Glutamatergic neuron (in vitro differentiated cells): ENCODE measurements around the gene HPSE2. TPM values are rescaled to one million over a fixed set of nuclear protein-coding genes. Genes with fewer than 3 reads are reported as not detected.

ENCODE experiments used
- DNase-seq: peaks from one replicate; pipeline ENCODE4 v3.0.0; 2022
- H3K27ac Mint-ChIP-seq: one replicate; pipeline ENCODE4 v1.8.0; 2020; ENCODE audit warnings: mild to moderate bottlenecking, mixed read lengths, inconsistent platforms; ENCODE audit not compliant: unreplicated experiment
- H3K27me3 Mint-ChIP-seq: one replicate; pipeline ENCODE4 v1.8.0; 2020; ENCODE audit warnings: mild to moderate bottlenecking, moderate library complexity, mixed read lengths, inconsistent platforms; ENCODE audit not compliant: unreplicated experiment
- H3K36me3 Mint-ChIP-seq: one replicate; pipeline ENCODE4 v1.8.0; 2020; ENCODE audit warnings: mild to moderate bottlenecking, mixed read lengths, inconsistent platforms; ENCODE audit not compliant: unreplicated experiment
- H3K4me1 Mint-ChIP-seq: one replicate; pipeline ENCODE4 v1.8.0; 2020; ENCODE audit warnings: mild to moderate bottlenecking, low read depth, mixed read lengths, inconsistent platforms; ENCODE audit not compliant: unreplicated experiment
- H3K4me3 Mint-ChIP-seq: one replicate; pipeline ENCODE4 v1.8.0; 2020; ENCODE audit warnings: mild to moderate bottlenecking, mixed read lengths, inconsistent platforms; ENCODE audit not compliant: unreplicated experiment
- H3K9me3 Mint-ChIP-seq: one replicate; pipeline ENCODE4 v1.8.0; 2020; ENCODE audit warnings: mild to moderate bottlenecking, moderate library complexity, mixed read lengths, inconsistent platforms; ENCODE audit not compliant: unreplicated experiment
- total RNA-seq: library from RNA; stranded (reverse); fragmentation: NEBNext Ultra II Directional; extraction: Animal tissue kit (Norgen Biotek cat#: 25700); gene quantifications from one replicate; pipeline ENCODE4 v1.2.1, GENCODE V29; 2021; ENCODE audit not compliant: unreplicated experiment
- TF ChIP-seq, protein P1 (sequence below): fragments of 200-600 bp; sonication (generic); IDR thresholded peaks from one replicate; pipeline ENCODE4 v1.5.0; 2021; ENCODE audit not compliant: partially characterized antibody, unreplicated experiment

The HPSE2 gene
- total RNA-seq, 1 donor from 2014 or later, result not detected

DNA sequence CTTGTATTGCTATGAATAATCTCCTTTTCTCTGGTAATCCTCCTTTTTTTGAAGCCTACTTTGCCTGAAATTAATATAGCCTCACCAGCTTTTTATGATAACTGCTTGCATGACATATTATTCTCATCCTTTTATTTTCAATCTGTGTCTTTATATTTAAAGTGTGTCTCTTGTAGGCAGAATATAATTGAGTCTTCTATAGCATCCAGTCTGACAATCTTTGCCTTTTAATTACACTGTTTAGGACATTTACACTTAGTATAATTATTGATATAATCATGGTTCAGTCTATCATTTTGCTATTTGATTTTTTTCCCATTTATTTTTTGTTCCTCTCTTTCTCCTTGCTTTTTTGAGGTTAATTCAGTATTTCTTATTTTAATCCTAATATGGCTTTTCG, 548.0 kb downstream of the HPSE2 start:
- Mint-ChIP-seq H3K9me3 (peaks cover 6% of the 10 kb centered on the region), H3K4me3 (no peak overlapping the region), H3K4me1 (peaks cover 13% of the 10 kb centered on the region), H3K36me3 (peaks cover 13% of the 10 kb centered on the region), H3K27ac (no peak overlapping the region), H3K27me3 (peaks cover 6% of the 10 kb centered on the region)
- TF ChIP-seq, protein P1, sequence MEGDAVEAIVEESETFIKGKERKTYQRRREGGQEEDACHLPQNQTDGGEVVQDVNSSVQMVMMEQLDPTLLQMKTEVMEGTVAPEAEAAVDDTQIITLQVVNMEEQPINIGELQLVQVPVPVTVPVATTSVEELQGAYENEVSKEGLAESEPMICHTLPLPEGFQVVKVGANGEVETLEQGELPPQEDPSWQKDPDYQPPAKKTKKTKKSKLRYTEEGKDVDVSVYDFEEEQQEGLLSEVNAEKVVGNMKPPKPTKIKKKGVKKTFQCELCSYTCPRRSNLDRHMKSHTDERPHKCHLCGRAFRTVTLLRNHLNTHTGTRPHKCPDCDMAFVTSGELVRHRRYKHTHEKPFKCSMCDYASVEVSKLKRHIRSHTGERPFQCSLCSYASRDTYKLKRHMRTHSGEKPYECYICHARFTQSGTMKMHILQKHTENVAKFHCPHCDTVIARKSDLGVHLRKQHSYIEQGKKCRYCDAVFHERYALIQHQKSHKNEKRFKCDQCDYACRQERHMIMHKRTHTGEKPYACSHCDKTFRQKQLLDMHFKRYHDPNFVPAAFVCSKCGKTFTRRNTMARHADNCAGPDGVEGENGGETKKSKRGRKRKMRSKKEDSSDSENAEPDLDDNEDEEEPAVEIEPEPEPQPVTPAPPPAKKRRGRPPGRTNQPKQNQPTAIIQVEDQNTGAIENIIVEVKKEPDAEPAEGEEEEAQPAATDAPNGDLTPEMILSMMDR, result no peak
- no peak for DNase-seq

DNA sequence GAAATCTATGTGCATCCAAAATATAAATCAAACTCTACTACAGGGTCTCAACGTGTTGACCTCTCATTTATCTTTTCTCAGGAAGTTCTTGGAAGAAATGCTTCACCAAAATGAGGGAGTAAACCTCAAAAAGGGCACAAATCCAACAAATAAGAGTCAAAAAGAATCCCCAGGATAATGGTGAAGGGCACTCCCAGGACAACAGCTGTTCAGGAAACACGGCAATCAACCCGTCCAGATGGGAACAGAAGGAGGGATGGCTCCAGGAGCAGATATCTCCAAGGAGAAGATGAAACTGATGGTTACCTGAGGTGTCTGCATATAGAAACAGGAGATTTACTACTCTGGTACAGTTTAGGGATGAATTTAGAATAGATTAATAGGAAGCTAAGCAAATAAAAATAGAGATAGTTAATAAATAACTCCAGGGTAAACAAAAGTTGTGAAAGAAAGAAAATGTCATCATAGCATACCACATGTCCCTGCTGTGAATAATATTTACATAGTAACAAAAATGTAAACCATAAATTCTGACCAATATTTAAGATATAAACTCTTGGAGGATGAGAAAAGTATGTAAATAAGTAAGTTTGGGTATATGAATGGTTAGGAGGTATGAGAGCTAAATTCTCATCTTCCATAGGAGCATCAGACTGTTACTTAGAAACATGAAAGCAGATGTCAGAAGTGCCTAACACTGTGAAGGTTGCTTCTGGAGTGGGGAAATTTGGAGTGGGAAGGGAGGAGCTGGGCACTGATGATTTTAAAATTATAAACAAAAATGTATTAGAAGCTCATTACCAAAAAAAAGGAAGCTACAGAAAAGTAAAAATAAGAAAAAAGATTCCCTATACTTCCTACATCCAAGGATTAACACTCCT, 551.4 kb downstream of the HPSE2 start:
- Mint-ChIP-seq H3K4me3 (peak overlapping the region; percentile 40), H3K36me3 (peaks cover 12% of the 10 kb centered on the region), H3K27ac (peak overlapping the region; percentile 89), H3K27me3 (peaks cover 6% of the 10 kb centered on the region), H3K9me3 (peaks cover 6% of the 10 kb centered on the region), H3K4me1 (peaks cover 13% of the 10 kb centered on the region)
- DNase-seq, result no peak
- TF ChIP-seq, protein P1, result no peak

DNA sequence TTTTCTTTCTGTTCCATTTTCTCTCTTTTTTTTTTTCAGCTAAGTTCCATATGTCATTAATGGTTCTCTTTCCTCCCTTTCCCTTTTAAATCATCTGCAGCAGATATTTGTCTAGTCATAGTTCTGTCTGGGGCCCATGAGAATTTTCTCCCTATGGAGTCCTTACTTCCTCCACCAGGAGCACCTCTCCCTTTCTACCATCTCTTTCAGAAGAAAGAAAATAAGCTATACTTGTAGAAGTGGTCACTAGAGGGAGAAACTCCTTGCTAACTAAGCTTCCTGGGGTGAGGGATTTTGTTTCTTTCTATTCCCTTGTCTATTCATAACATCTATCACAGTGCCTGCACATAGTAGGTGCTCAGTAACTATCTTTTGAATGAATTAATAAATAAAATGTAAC, 558.8 kb downstream of the HPSE2 start:
- no peak overlapping the region for H3K4me3 Mint-ChIP-seq

DNA sequence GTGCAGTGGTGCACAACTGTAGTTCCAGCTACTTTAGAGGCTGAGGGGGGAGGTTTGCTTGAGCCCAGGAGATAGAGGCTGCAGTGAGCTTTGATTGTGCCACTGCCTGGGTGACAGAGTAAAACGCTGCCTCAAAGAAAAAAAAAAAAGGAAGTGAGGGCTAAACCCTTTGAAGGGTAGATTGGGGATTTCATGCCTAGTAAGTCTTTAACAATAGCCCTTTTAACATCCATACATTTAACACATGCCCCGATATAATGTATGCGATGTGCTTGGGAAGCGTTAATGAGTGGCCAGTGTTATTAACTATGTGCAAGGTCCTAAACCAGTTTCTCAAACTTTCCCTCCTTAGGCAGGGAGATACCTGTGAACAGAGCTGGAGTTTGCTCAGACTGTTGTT, 559.8 kb downstream of the HPSE2 start:
- no peak for DNase-seq
- H3K27me3 Mint-ChIP-seq, result no peaks in the 10 kb centered on the region
- no peak overlapping the region for H3K27ac Mint-ChIP-seq
- no peak overlapping the region for H3K4me3 Mint-ChIP-seq
- peaks cover 2% of the 10 kb centered on the region for H3K9me3 Mint-ChIP-seq
- TF ChIP-seq, protein P1, result no peak
- no peaks in the 10 kb centered on the region for H3K36me3 Mint-ChIP-seq
- H3K4me1 Mint-ChIP-seq, result peaks cover 6% of the 10 kb centered on the region

More for the DNA sequence above, 558.8 kb downstream of the HPSE2 start:
- no peak for DNase-seq
- TF ChIP-seq, protein P1, result no peak
- no peaks in the 10 kb centered on the region for H3K36me3 Mint-ChIP-seq
- peaks cover 6% of the 10 kb centered on the region for H3K4me1 Mint-ChIP-seq
- peaks cover 2% of the 10 kb centered on the region for H3K9me3 Mint-ChIP-seq
- no peak overlapping the region for H3K27ac Mint-ChIP-seq
- no peaks in the 10 kb centered on the region for H3K27me3 Mint-ChIP-seq

DNA sequence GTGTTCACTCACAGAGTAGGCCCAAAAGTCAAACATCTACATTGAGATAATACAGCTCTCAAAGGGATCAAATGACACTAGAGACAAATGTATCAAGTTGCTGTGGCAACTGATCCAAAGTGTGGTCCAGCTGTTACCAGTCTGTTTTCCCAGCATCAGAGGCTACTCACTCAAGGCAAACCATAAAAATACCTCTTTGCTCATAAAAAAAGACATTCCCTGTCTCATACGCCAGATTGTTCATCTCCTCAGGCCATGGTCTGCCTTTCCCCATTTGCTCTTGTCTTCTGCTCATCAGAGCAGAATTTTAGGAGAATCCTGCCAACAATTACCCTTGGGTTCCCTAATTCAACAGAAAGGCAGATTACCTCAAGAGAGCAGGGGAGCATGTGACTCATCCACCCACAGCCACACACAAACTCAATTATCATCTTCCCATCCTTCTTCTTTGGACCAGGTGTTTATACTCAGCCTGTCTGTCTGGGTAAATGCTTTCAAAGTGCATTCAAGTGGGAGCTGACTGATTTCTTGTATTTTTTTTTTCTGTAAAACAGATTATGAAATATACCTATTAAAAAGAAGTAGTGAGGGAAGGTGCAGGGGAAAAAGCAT, 562.4 kb downstream of the HPSE2 start:
- no peaks in the 10 kb centered on the region for H3K36me3 Mint-ChIP-seq
- H3K9me3 Mint-ChIP-seq, result peaks cover 3% of the 10 kb centered on the region
- TF ChIP-seq, protein P1, result no peak
- DNase-seq, result no peak
- H3K4me3 Mint-ChIP-seq, result no peak overlapping the region
- no peaks in the 10 kb centered on the region for H3K27me3 Mint-ChIP-seq
- H3K27ac Mint-ChIP-seq, result peak overlapping the region; percentile 86
- H3K4me1 Mint-ChIP-seq, result peaks cover 6% of the 10 kb centered on the region
